OCI-LY7 (cell line): Measurements from ENCODE around the gene HS1BP3.
A peak's percentile ranks its signal among the peaks of the same experiment; 100 is the strongest.

ENCODE experiments used
- EZH2phosphoT487 ChIP-seq: fragments of 200-600 bp; sonication (generic); IDR thresholded peaks from 2 replicates; pipeline ENCODE4 v1.6.1; 2018; ENCODE audit warnings: low read depth, borderline replicate concordance, mild to moderate bottlenecking, mixed run types, antibody characterized with exemption, low read length, moderate library complexity, mixed read lengths
- TF ChIP-seq, protein P1 (sequence below): fragments of 200-600 bp; sonication (generic); conservative IDR thresholded peaks from 2 replicates; pipeline ENCODE4 v1.5.1; 2014; ENCODE audit warnings: mild to moderate bottlenecking, antibody characterized with exemption, low read length, moderate library complexity, mixed read lengths

DNA sequence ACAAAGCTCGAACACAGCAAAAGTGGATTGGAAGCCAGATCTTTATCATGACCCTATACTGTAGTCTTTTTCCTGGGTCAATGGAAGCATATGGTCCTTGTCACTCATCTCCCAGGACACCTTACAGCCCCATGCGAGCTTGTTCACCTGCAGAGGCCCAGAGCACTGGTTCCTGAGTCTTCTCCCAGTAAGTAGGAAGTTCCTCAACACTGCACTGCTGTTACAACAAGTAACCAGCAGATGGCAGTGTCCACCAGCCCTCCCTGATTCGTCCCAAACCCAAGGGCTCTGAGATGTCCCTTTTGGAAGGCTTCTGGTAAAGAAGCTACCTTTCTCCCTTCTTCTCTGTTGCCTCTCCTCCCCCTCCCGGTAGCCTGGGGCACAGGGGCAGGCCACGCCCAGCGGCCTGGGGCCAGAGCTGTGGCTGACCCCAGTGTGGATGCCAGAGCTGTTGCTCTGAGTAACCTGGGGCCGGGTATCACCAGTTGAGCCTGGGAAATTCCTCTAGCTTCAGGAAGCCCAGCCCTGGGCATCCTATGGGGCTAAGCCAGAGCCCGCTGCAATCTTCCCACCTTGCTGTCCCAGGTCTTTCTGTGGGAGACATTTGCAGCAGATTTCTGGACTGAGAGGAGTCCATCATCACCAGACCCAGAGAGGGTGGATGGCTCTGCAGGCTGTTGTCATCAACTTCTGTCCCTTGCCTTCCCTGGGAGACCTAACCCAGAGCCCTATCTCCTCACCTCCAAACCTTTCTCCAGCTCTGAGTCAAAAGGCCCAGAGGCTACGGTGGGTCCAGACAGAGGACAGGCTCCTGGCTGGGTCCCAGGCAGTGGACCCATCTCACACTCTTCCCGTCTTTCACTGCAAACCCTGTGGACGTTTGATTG, 10.8 kb upstream of the HS1BP3 start:
- TF ChIP-seq, protein P1, sequence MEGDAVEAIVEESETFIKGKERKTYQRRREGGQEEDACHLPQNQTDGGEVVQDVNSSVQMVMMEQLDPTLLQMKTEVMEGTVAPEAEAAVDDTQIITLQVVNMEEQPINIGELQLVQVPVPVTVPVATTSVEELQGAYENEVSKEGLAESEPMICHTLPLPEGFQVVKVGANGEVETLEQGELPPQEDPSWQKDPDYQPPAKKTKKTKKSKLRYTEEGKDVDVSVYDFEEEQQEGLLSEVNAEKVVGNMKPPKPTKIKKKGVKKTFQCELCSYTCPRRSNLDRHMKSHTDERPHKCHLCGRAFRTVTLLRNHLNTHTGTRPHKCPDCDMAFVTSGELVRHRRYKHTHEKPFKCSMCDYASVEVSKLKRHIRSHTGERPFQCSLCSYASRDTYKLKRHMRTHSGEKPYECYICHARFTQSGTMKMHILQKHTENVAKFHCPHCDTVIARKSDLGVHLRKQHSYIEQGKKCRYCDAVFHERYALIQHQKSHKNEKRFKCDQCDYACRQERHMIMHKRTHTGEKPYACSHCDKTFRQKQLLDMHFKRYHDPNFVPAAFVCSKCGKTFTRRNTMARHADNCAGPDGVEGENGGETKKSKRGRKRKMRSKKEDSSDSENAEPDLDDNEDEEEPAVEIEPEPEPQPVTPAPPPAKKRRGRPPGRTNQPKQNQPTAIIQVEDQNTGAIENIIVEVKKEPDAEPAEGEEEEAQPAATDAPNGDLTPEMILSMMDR, result peak; percentile 94
- TF ChIP-seq EZH2phosphoT487, result no peak
